Renal cortical epithelial cell (primary cell): Measurements from ENCODE around the gene AP1G2. TPM values are rescaled to one million over a fixed set of nuclear protein-coding genes. Genes with fewer than 3 reads are reported as not detected.

ENCODE experiments used
- DNase-seq: peaks from one replicate; pipeline ENCODE4 v3.0.0-alpha.2; 2011; ENCODE audit warnings: low read depth
- total RNA-seq: library from RNA; depleted of rRNA; stranded (reverse); fragments of >200 nt; gene quantifications from 2 replicates; pipeline ENCODE4 v1.2.3, GENCODE V29; 2014

AP1G2 gene
- total RNA-seq, 1 donor from 2014 or later, result 51.2 TPM

DNA sequence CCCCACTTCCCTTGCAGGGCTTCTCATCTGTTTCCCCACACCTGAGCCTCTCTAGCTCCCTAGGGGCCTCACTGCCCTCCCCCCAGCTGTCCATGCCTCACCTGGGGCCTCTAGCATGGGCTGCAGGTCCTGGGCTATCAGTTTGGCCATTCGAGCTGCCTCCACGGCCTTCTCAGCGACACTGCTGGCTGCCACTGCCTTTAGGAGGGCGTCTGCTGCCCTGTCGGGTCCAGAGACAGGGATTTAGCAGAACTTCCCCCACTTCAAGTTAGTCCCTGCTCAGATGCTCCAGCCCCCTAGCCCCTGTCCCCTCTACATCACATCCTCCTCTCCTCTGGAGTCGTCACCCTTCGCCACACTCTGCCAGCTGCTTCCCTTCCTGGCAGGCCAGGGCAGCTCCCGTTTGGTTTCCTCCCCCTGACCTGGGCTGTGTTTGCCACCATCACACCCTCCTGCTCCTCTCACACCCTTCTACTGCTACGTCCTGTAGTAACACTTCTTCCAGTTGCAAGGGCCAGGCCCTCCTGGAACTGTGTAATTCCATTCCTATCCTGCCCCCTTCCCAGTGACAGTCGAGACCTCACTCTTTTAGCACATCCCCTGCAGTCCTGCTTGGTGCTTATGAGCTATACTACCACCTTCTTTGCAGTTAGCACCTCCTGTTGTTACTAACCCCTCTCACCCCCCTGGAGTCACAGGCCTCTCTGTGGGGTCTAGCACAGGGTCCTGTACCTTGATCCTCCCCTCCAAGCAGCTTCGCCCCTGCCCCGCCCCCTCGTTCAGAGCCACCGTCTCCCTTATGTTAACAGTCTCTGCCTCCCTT is 4.3 kb upstream of the AP1G2 start:
- DNase-seq, result no peak

DNA sequence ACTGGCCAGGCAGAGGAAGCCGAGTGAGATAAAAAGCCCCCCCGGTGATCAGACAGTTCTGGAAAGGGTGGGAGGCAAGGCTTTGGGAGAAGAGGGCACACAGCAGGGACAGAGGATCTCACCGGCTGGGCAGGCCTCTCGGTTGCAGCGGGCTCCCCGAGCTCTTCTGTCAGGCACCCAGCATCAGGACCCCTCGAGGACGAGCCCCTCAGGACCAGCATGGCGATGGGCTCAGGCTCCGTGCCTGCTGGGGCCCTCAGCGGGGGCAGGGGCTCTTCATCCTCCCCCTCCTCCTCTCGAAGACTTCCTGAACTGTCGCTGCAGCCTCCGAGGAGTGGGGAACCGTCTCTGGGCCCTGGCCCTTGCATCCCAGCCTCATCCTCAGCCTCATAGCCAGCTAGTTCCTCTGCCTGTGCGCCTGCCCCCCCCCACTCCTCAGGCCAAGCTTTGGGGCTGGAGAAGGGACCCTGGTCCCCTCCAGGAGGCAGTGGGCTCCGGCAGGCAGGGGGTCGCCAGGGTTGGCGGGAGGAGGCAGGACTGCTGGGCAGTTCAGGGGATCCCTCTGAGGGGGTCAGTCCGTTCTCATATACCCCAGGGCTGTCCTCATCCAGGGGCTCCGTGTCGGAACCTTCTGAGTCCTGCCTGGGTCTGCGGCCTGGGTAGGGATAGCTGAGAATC is 3.4 kb upstream of the AP1G2 start:
- no peak for DNase-seq

DNA sequence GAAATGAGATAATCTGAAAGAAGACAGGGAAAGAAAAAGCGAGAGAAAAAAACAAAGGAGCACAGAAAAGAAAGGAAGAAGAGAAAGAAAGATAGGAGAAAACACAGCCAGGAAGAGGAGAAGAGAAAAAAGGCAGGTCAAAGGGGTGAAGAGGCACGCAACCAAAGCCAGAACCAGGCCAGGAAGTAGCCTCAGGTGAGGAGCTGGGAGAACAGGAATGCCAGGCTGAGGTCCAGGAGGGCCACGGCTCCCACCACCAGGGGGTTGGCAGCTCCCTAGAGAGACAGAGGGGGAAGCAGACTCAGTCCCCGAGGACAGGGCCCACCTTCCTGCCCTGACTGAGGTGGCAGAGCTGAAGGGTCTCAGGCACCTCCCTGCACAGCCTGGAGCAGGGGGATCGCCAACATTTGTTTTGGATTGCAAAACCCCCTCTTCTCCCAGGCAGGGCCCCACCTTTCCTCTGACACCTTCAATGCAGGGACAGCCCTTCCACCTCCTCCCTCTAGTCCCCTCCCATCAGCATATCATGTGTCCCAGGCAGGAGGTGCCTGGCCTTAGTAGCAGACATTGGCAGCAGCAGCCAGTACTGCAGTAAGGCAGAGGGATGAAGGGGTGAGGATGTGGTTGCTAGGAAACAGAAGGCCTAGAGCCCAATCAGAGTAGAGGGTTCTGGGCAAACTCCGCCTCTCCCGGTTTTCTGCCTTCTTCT is 2.0 kb upstream of the AP1G2 start:
- DNase-seq, result no peak

DNA sequence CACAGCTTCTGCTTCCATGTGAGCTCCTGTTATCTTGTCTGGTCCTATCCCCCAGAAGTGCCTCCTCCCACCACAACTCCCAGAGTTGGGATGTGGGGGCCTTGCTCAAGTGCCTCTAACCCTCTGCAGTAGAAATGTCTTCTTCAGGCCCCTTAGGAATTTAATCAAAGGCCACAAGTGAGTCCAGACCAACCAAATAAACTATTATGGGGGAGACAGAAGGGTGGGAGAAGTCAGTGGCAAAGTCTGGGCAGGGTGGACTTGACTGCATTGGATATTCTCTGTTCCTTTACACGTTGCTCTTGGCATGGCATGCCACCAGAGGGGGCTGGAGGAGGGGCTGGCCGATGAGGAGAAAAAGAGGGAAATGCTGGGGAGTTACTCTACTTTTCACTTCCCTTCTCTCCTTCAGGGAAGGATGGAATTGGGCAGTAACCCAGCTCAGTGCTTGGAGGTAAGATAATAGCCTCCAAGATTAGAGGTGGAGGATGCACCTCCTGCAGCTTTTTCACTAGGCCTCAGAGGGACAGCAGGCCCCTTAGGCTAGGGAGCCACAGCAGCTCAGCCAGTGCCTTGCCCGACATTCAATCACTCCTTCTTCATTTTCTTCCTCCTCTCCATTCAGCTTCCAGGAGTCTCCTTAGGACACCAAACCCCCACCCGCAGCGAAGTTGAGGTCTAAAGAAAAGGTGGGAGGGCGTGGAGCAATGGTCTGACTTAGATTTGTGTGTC is 1.2 kb upstream of the AP1G2 start:
- no peak for DNase-seq

DNA sequence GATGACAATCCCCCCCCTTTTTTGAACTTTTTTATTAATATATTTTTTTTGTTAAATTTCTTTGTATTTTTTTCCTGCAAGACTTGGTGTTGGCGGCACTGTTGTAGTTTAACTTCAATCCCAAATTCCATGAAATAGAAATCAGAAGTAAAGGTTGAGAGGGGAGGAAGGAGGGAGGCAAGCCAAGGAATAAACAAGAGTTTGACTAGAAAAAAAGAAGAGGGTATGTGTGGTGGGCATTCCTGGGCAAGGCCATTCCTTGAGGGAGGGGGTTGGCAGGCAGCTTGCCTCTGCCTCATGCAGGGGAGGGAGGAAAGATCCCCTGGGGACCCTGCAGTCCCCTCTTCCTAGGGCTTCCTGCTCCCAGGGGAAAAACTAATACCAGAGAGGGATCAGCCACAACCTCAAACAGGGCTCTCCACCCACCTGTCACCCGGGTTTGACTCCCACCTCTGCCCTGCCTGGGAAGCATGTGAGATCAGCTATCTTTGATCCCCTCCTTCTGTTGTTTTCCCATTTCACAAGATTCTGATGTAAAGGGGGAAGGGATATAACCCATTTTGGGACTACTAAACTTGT is 519 bp upstream of the AP1G2 start:
- DNase-seq, result no peak

DNA sequence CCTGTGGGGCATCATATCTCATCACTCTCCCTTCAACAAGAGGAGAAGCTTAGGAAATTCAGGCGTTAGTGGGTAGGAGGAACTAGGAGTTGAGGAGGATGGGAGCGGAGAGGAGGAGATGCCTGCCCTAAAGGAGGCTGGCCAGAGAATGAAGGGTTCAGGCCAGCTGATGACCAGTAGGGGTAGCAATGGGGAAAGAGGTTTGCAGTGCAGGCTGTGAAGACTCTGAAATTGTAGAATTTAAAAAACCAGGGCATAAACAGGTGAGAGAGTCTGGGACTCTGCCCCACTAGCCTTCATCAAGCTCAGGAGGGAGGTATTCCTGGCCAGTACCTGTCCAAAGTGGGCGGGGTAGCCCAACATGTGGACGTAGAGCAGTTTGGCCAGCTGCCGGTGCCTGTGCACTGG is 809 bp downstream of the AP1G2 start:
- no peak for DNase-seq

DNA sequence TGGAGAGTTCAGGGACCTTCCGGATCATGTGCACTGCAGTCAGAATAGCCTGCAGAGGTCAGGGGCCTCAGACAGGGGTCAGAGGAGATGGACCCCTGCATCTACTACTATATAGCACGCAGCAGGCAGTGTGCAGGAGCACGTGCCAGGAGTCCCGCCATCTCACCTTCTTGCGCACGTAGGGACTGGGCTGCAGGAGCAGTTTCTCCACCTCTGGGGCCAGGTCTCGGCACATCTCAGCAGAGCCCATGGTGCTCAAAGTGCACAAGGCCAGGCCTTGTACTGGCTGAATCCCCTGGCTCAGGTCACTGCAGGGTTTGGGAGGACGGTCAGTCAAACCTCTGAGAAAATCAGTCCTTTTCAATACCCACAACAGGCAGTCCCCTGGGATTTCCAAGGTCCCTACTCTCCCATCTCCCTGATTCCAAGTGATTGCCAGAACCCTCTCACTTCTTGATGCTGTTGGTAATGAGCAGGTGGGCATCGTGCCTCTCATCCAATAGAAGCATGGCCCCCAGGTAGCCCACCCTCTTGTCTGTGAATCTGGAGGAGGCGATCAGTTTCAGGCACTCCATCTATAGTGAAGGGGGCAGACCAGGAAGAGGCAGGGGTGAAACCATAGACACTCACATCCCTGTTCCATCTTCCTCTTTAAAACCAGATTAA is 1.3 kb downstream of the AP1G2 start:
- DNase-seq, result no peak

DNA sequence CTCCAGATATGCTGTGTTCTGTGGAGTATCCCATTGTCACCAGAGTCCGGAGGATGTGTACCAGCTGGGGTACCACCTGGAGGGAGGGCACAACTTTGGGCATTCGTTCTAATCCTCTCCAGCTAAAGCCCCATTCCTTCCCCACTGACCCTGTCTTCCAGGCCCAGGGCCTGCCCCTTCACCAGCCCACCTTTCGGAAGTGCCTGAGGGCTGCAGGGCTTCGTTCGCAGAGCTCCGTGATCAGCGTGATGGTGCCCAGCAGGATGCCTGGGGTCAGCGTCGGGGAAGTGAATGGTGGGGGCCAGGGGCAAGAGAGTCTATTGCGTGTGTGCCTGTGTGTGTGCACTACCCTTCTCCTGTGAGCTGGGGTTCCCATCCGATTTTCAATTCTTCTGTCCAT is 2.0 kb downstream of the AP1G2 start:
- DNase-seq, result no peak

DNA sequence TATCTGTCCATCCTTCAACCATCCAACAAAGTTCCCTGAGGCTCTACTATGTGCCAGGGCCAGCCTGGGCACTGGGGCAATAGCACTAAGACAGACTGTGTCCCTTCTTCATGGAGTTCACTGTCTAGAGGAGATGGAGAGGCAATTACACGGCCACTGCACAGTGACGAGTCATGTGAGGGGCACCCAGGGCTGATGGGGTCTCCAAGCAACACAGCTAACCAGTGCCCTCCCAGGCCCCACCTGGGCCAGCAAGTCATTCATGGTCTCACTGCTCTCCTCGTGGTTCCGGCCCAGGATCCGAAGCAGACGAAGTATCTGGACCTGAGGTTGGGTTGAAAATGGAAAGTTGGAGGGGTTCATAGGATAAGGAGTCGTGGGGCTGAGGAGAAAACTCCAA is 2.7 kb downstream of the AP1G2 start:
- no peak for DNase-seq

DNA sequence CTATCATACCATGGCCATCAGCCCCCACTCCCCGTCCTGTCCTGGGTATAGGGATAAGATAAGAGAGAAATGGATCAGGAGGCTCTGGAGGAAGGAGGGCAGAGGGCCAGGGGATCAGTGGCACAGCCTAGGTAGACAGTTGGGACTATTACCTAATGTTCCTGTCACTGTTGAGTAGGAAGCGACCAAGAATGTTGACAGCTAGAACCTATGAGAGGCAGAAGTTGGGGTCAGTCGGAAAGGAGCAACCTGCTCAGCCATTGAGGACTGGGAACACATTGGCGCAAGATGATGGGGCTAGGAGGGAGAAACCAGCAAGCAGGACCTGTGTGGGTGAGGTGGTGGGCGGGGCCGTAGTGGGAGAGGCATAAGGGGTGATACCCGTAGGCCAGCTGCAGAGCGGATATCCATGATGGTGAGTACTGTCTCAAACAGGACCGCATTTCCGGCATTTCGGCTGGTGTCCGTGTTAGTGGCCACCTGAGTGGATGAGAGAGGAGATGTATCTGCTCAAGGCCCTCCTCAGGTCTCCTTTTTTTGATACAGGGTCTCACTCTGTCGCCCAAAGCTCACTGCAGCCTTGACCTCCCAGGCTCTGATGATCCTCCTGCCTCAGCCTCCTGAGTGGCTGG is 3.3 kb downstream of the AP1G2 start:
- no peak for DNase-seq

DNA sequence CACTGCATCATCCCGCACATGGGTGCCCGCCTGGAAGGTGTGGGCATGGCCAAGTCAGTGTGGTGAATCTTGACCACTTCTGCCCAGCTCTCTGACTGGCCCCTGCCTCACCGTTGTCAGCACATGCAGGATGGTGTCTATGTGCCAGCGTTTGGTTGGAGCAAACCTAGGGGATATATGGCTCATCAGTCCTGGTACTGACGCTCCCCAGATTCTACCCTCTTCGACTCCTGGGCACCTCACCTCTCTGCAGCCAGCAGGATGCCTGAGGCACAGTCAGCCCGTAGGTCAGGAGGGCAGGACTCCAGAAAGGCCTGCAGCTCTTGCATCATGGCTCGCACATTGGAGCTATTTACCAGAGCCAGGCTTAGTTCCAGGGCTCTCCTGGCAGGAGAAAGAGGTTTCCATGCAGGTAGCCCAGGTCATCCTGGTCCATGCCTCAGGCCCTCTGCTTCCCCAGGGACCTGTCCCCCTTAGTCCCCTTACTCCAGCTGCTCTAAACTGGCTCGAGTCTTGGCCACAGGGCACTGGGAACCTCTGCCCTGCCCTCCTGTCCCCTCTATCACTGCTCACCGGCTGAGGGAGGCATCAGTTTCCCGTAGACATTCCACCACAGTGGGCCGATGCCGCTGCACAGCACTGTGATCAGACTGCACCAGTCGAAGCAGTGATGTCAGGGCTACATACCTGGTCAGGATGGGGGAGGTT is 4.0 kb downstream of the AP1G2 start:
- DNase-seq, result no peak

DNA sequence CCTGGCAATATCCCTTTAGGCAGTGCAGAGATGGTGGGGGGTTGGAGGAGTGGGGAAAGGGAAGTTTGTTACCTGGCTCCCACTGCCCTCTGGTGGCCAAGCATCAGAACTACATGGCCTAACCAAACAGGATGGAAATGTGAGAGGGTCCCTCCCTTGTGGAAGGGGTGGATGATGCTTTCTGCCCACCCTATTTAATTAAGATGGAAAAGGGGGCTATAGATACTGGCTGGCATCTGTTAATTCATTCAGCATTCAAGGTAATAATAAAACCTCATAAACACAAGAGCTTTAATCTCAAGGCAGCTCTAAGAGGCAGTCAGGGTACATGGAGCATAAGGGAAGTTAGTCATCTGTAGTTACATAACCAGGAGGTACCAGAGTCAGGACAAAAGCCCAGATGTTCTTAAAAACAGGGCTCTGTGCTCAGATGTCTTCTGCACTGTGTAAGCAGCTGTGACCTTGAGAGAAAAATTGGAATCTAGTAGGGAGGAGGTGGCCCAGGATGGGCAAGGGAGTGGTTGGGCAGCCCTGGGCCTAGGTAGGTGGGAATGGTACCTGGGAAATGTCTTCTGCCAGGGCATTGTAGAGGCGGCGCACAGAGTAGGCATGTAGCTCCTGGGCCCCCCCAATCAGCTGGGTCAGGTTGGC is 4.6 kb downstream of the AP1G2 start:
- peak; percentile 27 for DNase-seq

DNA sequence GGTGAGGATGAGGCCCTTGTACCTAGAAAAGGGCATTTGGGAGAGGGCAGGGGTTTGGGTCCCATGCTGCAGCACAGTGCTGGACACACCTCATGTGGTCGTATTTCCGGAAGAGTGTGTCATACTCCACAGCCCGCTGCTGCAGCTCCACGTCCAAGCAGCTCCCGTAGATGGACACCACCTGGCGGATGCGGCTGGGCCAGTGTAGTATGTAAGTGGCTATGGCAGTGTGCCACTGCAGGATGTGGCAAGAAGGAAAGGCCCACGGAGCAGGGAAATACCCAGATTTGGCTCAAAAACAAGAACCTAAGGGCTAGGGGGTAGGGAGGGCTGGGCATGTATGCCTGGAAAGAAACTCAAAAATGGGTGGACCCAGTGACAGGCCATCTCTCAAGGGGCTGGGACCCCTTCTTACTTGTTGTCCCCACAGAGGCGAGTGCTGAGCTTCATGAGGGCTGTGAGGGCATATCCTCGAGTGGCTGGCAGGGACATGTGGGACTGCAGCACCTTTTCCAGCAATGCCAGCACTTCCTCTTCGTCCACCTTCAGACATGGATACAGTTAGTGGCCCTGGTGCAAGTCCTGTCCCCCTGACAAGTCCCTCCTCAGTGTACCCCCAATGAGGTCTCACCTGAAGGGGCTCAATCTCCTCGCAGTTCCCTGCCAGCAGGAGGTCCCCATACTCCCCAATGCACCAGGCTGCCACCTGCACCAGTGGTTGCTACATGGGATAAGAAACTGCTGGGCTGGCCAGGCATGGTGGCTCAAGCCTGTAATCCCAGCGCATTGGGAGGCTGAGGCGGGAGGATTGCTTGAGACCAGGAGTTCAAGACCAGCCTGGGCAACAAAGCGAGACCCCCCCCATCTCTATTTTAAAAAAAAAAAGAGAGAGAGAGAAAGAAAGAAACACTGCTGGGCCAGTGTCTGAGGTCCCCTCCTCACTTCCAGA is 5.4 kb downstream of the AP1G2 start:
- DNase-seq, result no peak

DNA sequence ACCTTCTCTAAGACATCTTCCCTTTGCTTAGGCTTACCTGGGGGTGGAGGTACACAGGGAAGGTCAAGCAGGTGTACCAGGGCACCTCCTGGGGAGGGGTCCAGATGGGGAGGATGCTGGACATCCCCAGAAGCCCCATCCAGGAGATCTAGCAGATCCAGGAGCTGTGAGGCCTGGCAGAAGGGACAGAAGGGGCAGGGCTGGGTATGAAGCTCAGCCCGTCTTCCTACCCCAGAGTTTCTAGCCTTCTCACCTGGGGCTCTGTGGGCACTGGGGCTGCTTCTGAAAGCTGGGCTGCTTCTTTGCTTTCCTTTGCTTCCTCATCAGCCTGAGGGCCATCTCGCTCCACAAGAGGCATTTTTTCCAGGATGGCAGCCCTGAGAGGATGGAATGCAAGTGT is 6.3 kb downstream of the AP1G2 start:
- no peak for DNase-seq

DNA sequence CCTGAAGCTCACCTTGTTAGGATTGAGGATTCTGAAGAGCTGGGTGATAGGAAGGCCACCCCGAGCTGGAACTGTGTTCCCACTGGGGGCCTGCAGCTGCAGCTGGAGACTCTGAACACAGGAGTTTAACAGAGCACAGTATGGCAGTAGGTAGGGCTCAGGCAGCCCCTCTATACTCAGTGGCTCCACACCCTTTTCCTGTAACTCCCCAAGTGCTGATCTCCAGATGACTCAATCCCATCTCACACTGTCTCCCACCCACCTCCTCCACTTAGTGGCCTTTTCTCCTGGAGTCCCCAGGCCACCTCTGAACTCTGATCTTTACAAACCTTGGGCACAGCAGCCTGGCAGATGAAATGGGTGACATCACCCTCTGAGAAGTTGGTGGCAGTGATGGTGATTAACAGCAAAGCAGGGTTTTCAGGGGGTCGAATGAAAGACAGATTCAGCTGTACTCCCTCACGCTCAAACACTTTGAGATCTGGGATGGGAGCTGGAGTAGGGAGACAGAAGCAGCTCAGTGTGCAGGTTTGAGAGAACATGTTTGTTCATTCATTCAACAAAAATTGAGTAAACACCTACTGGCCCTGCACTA is 7.6 kb downstream of the AP1G2 start:
- no peak for DNase-seq

DNA sequence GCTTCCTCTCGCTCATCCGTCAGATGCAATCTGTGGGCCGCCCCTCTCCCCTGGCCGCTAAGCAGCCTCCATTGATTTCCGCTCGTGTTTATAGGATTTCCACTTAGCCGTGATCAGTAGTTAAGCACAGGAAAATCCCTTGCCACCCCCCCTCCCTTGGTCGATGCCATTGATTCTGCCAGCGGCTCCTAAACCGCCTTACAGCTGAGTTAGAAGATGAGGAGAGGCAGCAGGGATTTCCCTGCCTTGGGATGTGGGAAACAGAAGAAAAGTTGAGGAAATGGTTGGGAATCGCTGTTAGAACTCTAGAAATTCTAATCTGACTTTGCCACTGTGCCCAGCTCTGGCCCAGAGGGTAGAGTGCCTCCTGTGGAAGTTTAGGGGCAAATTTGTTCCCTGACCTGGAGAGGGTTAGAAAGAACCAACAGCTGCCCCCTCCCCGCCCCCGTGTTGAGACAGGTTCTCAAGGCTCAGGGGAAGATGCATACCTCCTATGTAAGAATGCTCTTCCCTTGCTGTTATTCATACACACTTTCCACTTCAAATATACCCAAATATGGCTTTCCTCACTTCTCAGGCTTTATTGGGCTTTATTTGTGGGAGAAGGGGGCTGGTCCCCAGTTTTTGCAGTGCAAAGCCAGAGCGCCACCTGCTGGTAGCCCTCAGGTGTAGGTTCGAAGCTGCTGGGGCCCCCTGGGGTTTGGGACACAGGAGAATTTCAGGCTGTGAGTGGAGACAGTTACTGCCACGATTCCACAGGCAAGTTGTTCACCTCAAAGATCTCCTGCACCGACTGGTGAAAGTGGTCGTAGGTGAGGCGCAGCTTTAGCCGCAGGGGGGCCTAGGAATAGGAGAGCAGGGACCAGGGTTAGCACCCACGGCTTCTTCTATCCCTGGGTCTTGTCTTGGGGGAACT is 8.3 kb downstream of the AP1G2 start:
- peak; percentile 26 for DNase-seq
